Neural progenitor cell (in vitro differentiated cells): Measurements from ENCODE around the gene UFL1.

Source experiments
- CTCF ChIP-seq: fragments of 200-600 bp; sonication (generic); IDR thresholded peaks from 2 replicates; pipeline ENCODE4 v1.5.1; 2017; ENCODE audit warnings: antibody characterized with exemption, mild to moderate bottlenecking
- EZH2phosphoT487 ChIP-seq: fragments of 200-600 bp; sonication (generic); IDR thresholded peaks from 2 replicates; pipeline ENCODE4 v1.6.1; 2017; ENCODE audit warnings: antibody characterized with exemption

- TF ChIP-seq CTCF (no peak), EZH2phosphoT487 (no peak)
Observed at GRCh38 chr6:96582021-96582420, 60.4 kb downstream of the UFL1 start.
